CD4-positive, CD25-positive, alpha-beta regulatory T cell (primary cell): Measurements from ENCODE around the gene RD3L. TPM values are rescaled to one million over a fixed set of nuclear protein-coding genes. Genes with fewer than 3 reads are reported as not detected.
"Not testable (repeated sequence)": the region's sequence is repeated elsewhere in the genome, so short reads cannot be mapped to it uniquely, and the experiment has no call there.

ENCODE experiments used
- ATAC-seq, 2 donors: fragments of 150-1000 bp; cut with Tn5 transposase; one replicate each; pipeline ENCODE4 v1.10.0; 2021; ENCODE audit warnings: low read depth in 2 of 2, moderate number of reproducible peaks in 2 of 2, moderate library complexity in 1 of 2
- DNase-seq, 3 donors: peaks; one replicate each; pipeline versions ENCODE4 v3.0.0 to v3.0.0-alpha.2; 2012 to 2022; ENCODE audit warnings: mixed read lengths in 1 of 3
- H3K27ac ChIP-seq: one replicate; pipeline ENCODE4 v1.7.0; 2013; ENCODE audit warnings: mild to moderate bottlenecking, low read length; ENCODE audit not compliant: insufficient read depth, poor library complexity, severe bottlenecking
- H3K27me3 ChIP-seq: one replicate; pipeline ENCODE4 v1.7.0; 2013; ENCODE audit warnings: low read length; ENCODE audit not compliant: control insufficient read depth, insufficient read depth
- H3K36me3 ChIP-seq: one replicate; pipeline ENCODE4 v1.7.0; 2013; ENCODE audit warnings: mild to moderate bottlenecking, low read length, moderate library complexity; ENCODE audit not compliant: control insufficient read depth, insufficient read depth
- H3K4me1 ChIP-seq: 2 replicates; pipeline ENCODE4 v1.7.0; 2013; ENCODE audit warnings: mild to moderate bottlenecking, low read length; ENCODE audit not compliant: insufficient read depth, control insufficient read depth, poor library complexity, severe bottlenecking
- H3K4me3 ChIP-seq: one replicate; pipeline ENCODE4 v1.7.0; 2013; ENCODE audit warnings: low read depth, mild to moderate bottlenecking, low read length, moderate library complexity
- H3K9me3 ChIP-seq, 2 experiments: 1 replicate in 1 of 2; 2 replicates in 1 of 2; pipeline ENCODE4 v1.7.0; 2013; ENCODE audit warnings: low read length in 2 of 2, mild to moderate bottlenecking in 1 of 2, moderate library complexity in 1 of 2; ENCODE audit not compliant: control insufficient read depth in 2 of 2
- H3K27ac Mint-ChIP-seq, 3 donors: one replicate each; pipeline ENCODE4 v1.8.0; 2020 to 2022; ENCODE audit warnings: mild to moderate bottlenecking in 3 of 3, mixed read lengths in 3 of 3, moderate library complexity in 2 of 3
- H3K27me3 Mint-ChIP-seq: one replicate; pipeline ENCODE4 v1.8.0; 2022; ENCODE audit warnings: mild to moderate bottlenecking, mixed read lengths
- H3K36me3 Mint-ChIP-seq: one replicate; pipeline ENCODE4 v1.8.0; 2020; ENCODE audit warnings: mixed read lengths
- H3K4me1 Mint-ChIP-seq, 4 donors: one replicate each; pipeline ENCODE4 v1.8.0; 2020 to 2022; ENCODE audit warnings: mixed read lengths in 4 of 4, mild to moderate bottlenecking in 1 of 4
- H3K4me3 Mint-ChIP-seq, 4 donors: one replicate each; pipeline ENCODE4 v1.8.0; 2020 to 2022; ENCODE audit warnings: mild to moderate bottlenecking in 4 of 4, mixed read lengths in 4 of 4, moderate library complexity in 3 of 4
- H3K9me3 Mint-ChIP-seq, 7 donors: one replicate each; pipeline ENCODE4 v1.8.0; 2020 to 2022; ENCODE audit warnings: mixed read lengths in 7 of 7, mild to moderate bottlenecking in 3 of 7, moderate library complexity in 2 of 7
- polyA plus RNA-seq, 4 donors: library from polyadenylated mRNA; unstranded; fragments of 300-500 nt; fragmentation: Illumina TruSeq; gene quantifications; one replicate each; pipeline ENCODE4 v1.2.3, GENCODE V29; 2021
- total RNA-seq: library from RNA; stranded (reverse); gene quantifications from one replicate; pipeline ENCODE4 v1.2.3, GENCODE V29; 2022

Gene RD3L
- total and polyA plus RNA-seq, 5 donors from 2014 or later = not detected

- Mint-ChIP-seq H3K4me1 (peaks cover 0 to 17% (median 11%) of the 10 kb centered on the region in 4 donors), H3K27ac (no peak overlapping the region), H3K27me3 (peaks cover 4% of the 10 kb centered on the region), H3K36me3 (no peaks in the 10 kb centered on the region), H3K9me3 (no peaks in the 10 kb centered on the region), H3K4me3 (no peak overlapping the region)
- ATAC-seq = no peak
- peaks cover 17% of the 10 kb centered on the region for H3K4me1 ChIP-seq
- no peak for DNase-seq
- H3K27me3 ChIP-seq = no peaks in the 10 kb centered on the region
- H3K36me3 ChIP-seq = no peaks in the 10 kb centered on the region
- no peak overlapping the region for H3K4me3 ChIP-seq
- no peaks in the 10 kb centered on the region for H3K9me3 ChIP-seq
- H3K27ac ChIP-seq = no peak overlapping the region
Measured at GRCh38 chr14:103923863-103924262, 18.5 kb downstream of the RD3L start.

- Histone ChIP-seq H3K4me3 (peak overlapping the region; percentile 65), H3K4me1 (peaks cover 17% of the 10 kb centered on the region)
- H3K9me3 Mint-ChIP-seq, H3K36me3 ChIP-seq, H3K27ac Mint-ChIP-seq, H3K27me3 ChIP-seq, DNase-seq, H3K36me3 Mint-ChIP-seq, ATAC-seq, H3K27me3 Mint-ChIP-seq, H3K27ac ChIP-seq, H3K9me3 ChIP-seq: not testable (repeated sequence)
- Mint-ChIP-seq H3K4me3 (peak overlapping the region; percentile 54 to 91 (median 84)), H3K4me1 (peaks cover 0 to 28% (median 15%) of the 10 kb centered on the region in 4 donors)
Measured at GRCh38 chr14:103921855-103922200, 20.5 kb downstream of the RD3L start.

- peak overlapping the region; percentile 95 for H3K4me3 ChIP-seq
- Mint-ChIP-seq H3K27ac (peak overlapping the region; percentile 88 to 91 (median 90)), H3K27me3 (no peaks in the 10 kb centered on the region), H3K36me3 (no peaks in the 10 kb centered on the region), H3K9me3 (no peaks in the 10 kb centered on the region), H3K4me1 (peaks cover 0 to 33% (median 15%) of the 10 kb centered on the region in 4 donors), H3K4me3 (peak overlapping the region; percentile 79 to 93 (median 90))
- DNase-seq = peak; percentile 93 to 95 (median 94)
- no peaks in the 10 kb centered on the region for H3K27me3 ChIP-seq
- peak; percentile 99 to 100 for ATAC-seq
- H3K36me3 ChIP-seq = peaks cover 13% of the 10 kb centered on the region
- H3K9me3 ChIP-seq = no peaks in the 10 kb centered on the region
- peaks cover 17% of the 10 kb centered on the region for H3K4me1 ChIP-seq
- peak overlapping the region; percentile 63 for H3K27ac ChIP-seq
Measured at GRCh38 chr14:103920981-103921854, 21.1 kb downstream of the RD3L start.

- Mint-ChIP-seq H3K9me3 (no peaks in the 10 kb centered on the region), H3K27ac (no peak overlapping the region), H3K27me3 (no peaks in the 10 kb centered on the region), H3K36me3 (peaks cover 25% of the 10 kb centered on the region), H3K4me1 (peaks cover 0 to 44% (median 21%) of the 10 kb centered on the region in 4 donors), H3K4me3 (peak overlapping the region in 1 of 4 donors; percentile 38)
- H3K27ac ChIP-seq = no peak overlapping the region
- no peak overlapping the region for H3K4me3 ChIP-seq
- peaks cover 15% of the 10 kb centered on the region for H3K4me1 ChIP-seq
- H3K36me3 ChIP-seq = peaks cover 41% of the 10 kb centered on the region
- DNase-seq = no peak
- H3K9me3 ChIP-seq = no peaks in the 10 kb centered on the region
- no peaks in the 10 kb centered on the region for H3K27me3 ChIP-seq
- no peak for ATAC-seq
Measured at GRCh38 chr14:103916636-103917262, 25.6 kb downstream of the RD3L start.

- no peak overlapping the region for H3K4me3 Mint-ChIP-seq
- H3K4me1 Mint-ChIP-seq = peaks cover 0 to 39% (median 18%) of the 10 kb centered on the region in 4 donors
- no peaks in the 10 kb centered on the region for H3K9me3 ChIP-seq
- no peak for ATAC-seq
- peaks cover 49% of the 10 kb centered on the region for H3K36me3 ChIP-seq
- no peak overlapping the region for H3K4me3 ChIP-seq
- no peaks in the 10 kb centered on the region for H3K27me3 Mint-ChIP-seq
- no peak overlapping the region for H3K27ac ChIP-seq
- H3K9me3 Mint-ChIP-seq = no peaks in the 10 kb centered on the region
- H3K27ac Mint-ChIP-seq = peak overlapping the region in 1 of 3 donors; percentile 81
- H3K36me3 Mint-ChIP-seq = peaks cover 25% of the 10 kb centered on the region
- DNase-seq = no peak
- peaks cover 7% of the 10 kb centered on the region for H3K4me1 ChIP-seq
- no peaks in the 10 kb centered on the region for H3K27me3 ChIP-seq
Measured at GRCh38 chr14:103915616-103916015, 26.7 kb downstream of the RD3L start.

GRCh38 chr14:103910984-103911383, 31.3 kb downstream of the RD3L start:
- Histone ChIP-seq H3K27me3 (no peaks in the 10 kb centered on the region), H3K27ac (no peak overlapping the region), H3K4me1 (peaks cover 13% of the 10 kb centered on the region), H3K9me3 (no peaks in the 10 kb centered on the region), H3K36me3 (peaks cover 37% of the 10 kb centered on the region), H3K4me3 (no peak overlapping the region)
- Mint-ChIP-seq H3K4me1 (peaks cover 5 to 33% (median 16%) of the 10 kb centered on the region in 4 donors), H3K9me3 (no peaks in the 10 kb centered on the region), H3K27me3 (no peaks in the 10 kb centered on the region), H3K4me3 (no peak overlapping the region), H3K27ac (no peak overlapping the region), H3K36me3 (peaks cover 29% of the 10 kb centered on the region)
- DNase-seq (no peak), ATAC-seq (no peak)

GRCh38 chr14:103910262-103910935, 31.9 kb downstream of the RD3L start:
- H3K27me3 ChIP-seq = no peaks in the 10 kb centered on the region
- H3K4me1 ChIP-seq = peaks cover 13% of the 10 kb centered on the region
- H3K9me3 ChIP-seq = no peaks in the 10 kb centered on the region
- no peak overlapping the region for H3K27ac ChIP-seq
- ATAC-seq (peak; percentile 69 to 70), DNase-seq (peak; percentile 59 to 75 (median 69))
- Mint-ChIP-seq H3K4me3 (peak overlapping the region; percentile 11 to 82 (median 42)), H3K4me1 (peaks cover 5 to 30% (median 12%) of the 10 kb centered on the region in 4 donors), H3K27ac (peak overlapping the region; percentile 4 to 90 (median 88)), H3K9me3 (no peaks in the 10 kb centered on the region), H3K36me3 (peaks cover 25% of the 10 kb centered on the region), H3K27me3 (no peaks in the 10 kb centered on the region)
- H3K36me3 ChIP-seq = peaks cover 37% of the 10 kb centered on the region
- H3K4me3 ChIP-seq = peak overlapping the region; percentile 51
